CD14-positive monocyte (primary cell): ENCODE results near the gene ANGEL2. TPM values are rescaled to one million over a fixed set of nuclear protein-coding genes. Genes with fewer than 3 reads are reported as not detected.

Experiments
- DNase-seq, 3 donors: peaks; one replicate each; pipeline ENCODE4 v3.0.0-alpha.2; 2011 to 2022
- H2AFZ ChIP-seq: 2 replicates; pipeline ENCODE4 v1.6.0; 2012; ENCODE audit warnings: mild to moderate bottlenecking, low read depth, low read length, inconsistent platforms; ENCODE audit not compliant: insufficient read depth, poor library complexity, severe bottlenecking
- H3K27ac ChIP-seq, 2 donors: 1 replicate in 1 of 2; 2 replicates in 1 of 2; pipeline ENCODE4 v1.5.1; 2012 to 2013; ENCODE audit warnings: low read length in 2 of 2, control low read depth in 1 of 2, inconsistent platforms in 1 of 2, low read depth in 1 of 2, mild to moderate bottlenecking in 1 of 2
- H3K27me3 ChIP-seq, 2 donors: one replicate each; pipeline versions ENCODE4 v1.6.0 to v1.6.1; 2011 to 2013; ENCODE audit warnings: low read length in 2 of 2; ENCODE audit not compliant: control insufficient read depth in 2 of 2, insufficient read depth in 2 of 2
- H3K36me3 ChIP-seq, 2 donors: replicated peaks in 1 of 2; 1 replicate in 1 of 2; 2 replicates in 1 of 2; pipeline versions ENCODE4 v1.5.1 to v1.6.1; 2012 to 2013; ENCODE audit warnings: low read length in 2 of 2, control low read depth in 1 of 2, inconsistent platforms in 1 of 2, mild to moderate bottlenecking in 1 of 2; ENCODE audit not compliant: insufficient read depth in 2 of 2, control insufficient read depth in 1 of 2
- H3K4me1 ChIP-seq, 2 donors: 1 replicate in 1 of 2; 2 replicates in 1 of 2; pipeline versions ENCODE4 v1.5.1 to v1.6.1; 2012 to 2013; ENCODE audit warnings: low read length in 2 of 2, control low read depth in 1 of 2, inconsistent platforms in 1 of 2, mild to moderate bottlenecking in 1 of 2, moderate library complexity in 1 of 2; ENCODE audit not compliant: insufficient read depth in 2 of 2, control insufficient read depth in 1 of 2
- H3K4me2 ChIP-seq: replicated peaks from 2 replicates; pipeline ENCODE3; 2012; ENCODE audit warnings: low read length, moderate library complexity, mild to moderate bottlenecking; ENCODE audit not compliant: poor library complexity, severe bottlenecking; ENCODE audit errors: extremely low read depth
- H3K4me3 ChIP-seq, 3 experiments: fragments of 200-600 bp in 1 of 3; sonication (generic) in 1 of 3; replicated peaks in 1 of 3; 1 replicate in 2 of 3; 2 replicates in 1 of 3; pipeline ENCODE4 v1.5.1; 2011 to 2013; ENCODE audit warnings: low read length in 3 of 3, mild to moderate bottlenecking in 3 of 3, control low read depth in 2 of 3, low read depth in 2 of 3, inconsistent platforms in 1 of 3, moderate library complexity in 1 of 3
- H3K79me2 ChIP-seq: 2 replicates; pipeline ENCODE4 v1.6.0; 2012; ENCODE audit warnings: mild to moderate bottlenecking, control low read depth, inconsistent platforms, low read length, moderate library complexity; ENCODE audit not compliant: insufficient read depth
- H3K9ac ChIP-seq: 2 replicates; pipeline ENCODE4 v1.6.0; 2017; ENCODE audit warnings: low read length, mild to moderate bottlenecking; ENCODE audit not compliant: insufficient read depth, poor library complexity, severe bottlenecking
- H3K9me3 ChIP-seq, 2 donors: replicated peaks in 1 of 2; 1 replicate in 1 of 2; 2 replicates in 1 of 2; pipeline versions ENCODE4 v1.5.1 to v1.6.1; 2012 to 2013; ENCODE audit warnings: low read length in 2 of 2, control low read depth in 1 of 2; ENCODE audit not compliant: control insufficient read depth in 1 of 2, insufficient read depth in 1 of 2
- H4K20me1 ChIP-seq: 2 replicates; pipeline ENCODE4 v1.6.0; 2012; ENCODE audit warnings: mild to moderate bottlenecking, low read length, control low read depth, moderate library complexity; ENCODE audit not compliant: insufficient read depth
- H3K27ac Mint-ChIP-seq, 7 donors: one replicate each; pipeline ENCODE4 v1.8.0; 2020; ENCODE audit warnings: mild to moderate bottlenecking in 7 of 7, mixed read lengths in 7 of 7, moderate library complexity in 6 of 7, inconsistent platforms in 2 of 7
- H3K27me3 Mint-ChIP-seq, 3 donors: one replicate each; pipeline ENCODE4 v1.8.0; 2021 to 2022; ENCODE audit warnings: low read depth in 3 of 3, mild to moderate bottlenecking in 3 of 3, mixed read lengths in 3 of 3, moderate library complexity in 3 of 3, inconsistent platforms in 1 of 3
- H3K36me3 Mint-ChIP-seq, 2 donors: one replicate each; pipeline ENCODE4 v1.8.0; 2020; ENCODE audit warnings: mixed read lengths in 2 of 2, inconsistent platforms in 1 of 2, mild to moderate bottlenecking in 1 of 2
- H3K4me1 Mint-ChIP-seq: one replicate; pipeline ENCODE4 v1.8.0; 2020; ENCODE audit warnings: mild to moderate bottlenecking, mixed read lengths
- H3K4me3 Mint-ChIP-seq, 2 donors: one replicate each; pipeline ENCODE4 v1.8.0; 2020; ENCODE audit warnings: mild to moderate bottlenecking in 2 of 2, mixed read lengths in 2 of 2, moderate library complexity in 1 of 2
- H3K9me3 Mint-ChIP-seq, 7 donors: one replicate each; pipeline ENCODE4 v1.8.0; 2020 to 2022; ENCODE audit warnings: mixed read lengths in 7 of 7, mild to moderate bottlenecking in 6 of 7, moderate library complexity in 6 of 7, inconsistent platforms in 2 of 7
- WGBS: methylation state at CpG from one replicate; pipeline ENCODE4 v1.1.5; 2013; ENCODE audit warnings: missing lambda C conversion rate; ENCODE audit not compliant: insufficient coverage; 5-methylcytosine and 5-hydroxymethylcytosine counted together
- intact Hi-C, 2 donors: fragments of 100-400 bp; cut with micrococcal nuclease; formaldehyde crosslinking; loops; one replicate each; pipeline versions ENCODE4 v1.15.0 to v1.15.1; 2023
- polyA plus RNA-seq, 3 donors: library from polyadenylated mRNA; depleted of rRNA in 1 of 3; unstranded in 2 of 3; stranded (reverse) in 1 of 3; fragments of 300-500 nt in 2 of 3; fragments of >200 nt in 1 of 3; fragmentation: Illumina TruSeq in 2 of 3; gene quantifications; 1 replicate in 2 of 3; 2 replicates in 1 of 3; pipeline ENCODE4 v1.2.3, GENCODE V29; 2012 to 2021
- TF ChIP-seq, protein P1 (sequence below): fragments of 200-600 bp; IDR thresholded peaks from one replicate; pipeline ENCODE4 v1.8.0; 2022; ENCODE audit warnings: antibody characterized with exemption, mild to moderate bottlenecking

Gene ANGEL2
- polyA plus RNA-seq, 3 donors: 17.5 to 29.0 (median 18.3) TPM

DNA sequence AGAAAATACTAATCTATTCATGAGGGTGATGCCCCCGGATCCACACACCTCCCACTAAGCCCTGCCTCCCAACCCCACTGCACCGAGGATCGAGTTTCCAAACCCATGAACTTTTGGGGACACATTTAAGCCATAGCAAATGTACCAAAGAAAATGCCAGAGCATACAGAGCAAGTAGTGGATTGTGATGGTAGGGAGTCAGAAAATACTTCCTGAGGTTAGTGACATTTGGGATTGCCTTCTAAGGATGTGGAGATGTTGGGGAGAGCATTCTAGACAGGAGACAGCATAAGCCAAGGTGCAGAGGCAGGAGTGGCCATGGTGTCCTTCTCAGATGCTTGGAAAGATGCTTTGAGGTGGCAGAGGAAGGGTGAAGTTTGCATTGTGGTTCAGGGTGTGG lies 32.2 kb downstream of the ANGEL2 start:
- Histone ChIP-seq H3K27me3 (no peaks in the 10 kb centered on the region), H3K36me3 (peaks cover 0 to 3% of the 10 kb centered on the region in 2 donors), H3K4me2 (no peak overlapping the region), H4K20me1 (no peaks in the 10 kb centered on the region), H3K4me3 (no peak overlapping the region), H2AFZ (no peak overlapping the region), H3K9ac (no peak overlapping the region), H3K27ac (no peak overlapping the region), H3K9me3 (no peaks in the 10 kb centered on the region), H3K4me1 (no peaks in the 10 kb centered on the region), H3K79me2 (no peaks in the 10 kb centered on the region)
- no peak for DNase-seq
- H3K4me3 Mint-ChIP-seq: no peak overlapping the region
- intact Hi-C loops: no loop called here
- H3K27me3 Mint-ChIP-seq: peaks cover 0 to 3% (median 1%) of the 10 kb centered on the region in 3 donors
- no peaks in the 10 kb centered on the region for H3K36me3 Mint-ChIP-seq
- H3K9me3 Mint-ChIP-seq: no peaks in the 10 kb centered on the region
- H3K27ac Mint-ChIP-seq: no peak overlapping the region
- WGBS: no CpG with 5 or more reads among the region's 3 CpGs
- TF ChIP-seq, protein P1, sequence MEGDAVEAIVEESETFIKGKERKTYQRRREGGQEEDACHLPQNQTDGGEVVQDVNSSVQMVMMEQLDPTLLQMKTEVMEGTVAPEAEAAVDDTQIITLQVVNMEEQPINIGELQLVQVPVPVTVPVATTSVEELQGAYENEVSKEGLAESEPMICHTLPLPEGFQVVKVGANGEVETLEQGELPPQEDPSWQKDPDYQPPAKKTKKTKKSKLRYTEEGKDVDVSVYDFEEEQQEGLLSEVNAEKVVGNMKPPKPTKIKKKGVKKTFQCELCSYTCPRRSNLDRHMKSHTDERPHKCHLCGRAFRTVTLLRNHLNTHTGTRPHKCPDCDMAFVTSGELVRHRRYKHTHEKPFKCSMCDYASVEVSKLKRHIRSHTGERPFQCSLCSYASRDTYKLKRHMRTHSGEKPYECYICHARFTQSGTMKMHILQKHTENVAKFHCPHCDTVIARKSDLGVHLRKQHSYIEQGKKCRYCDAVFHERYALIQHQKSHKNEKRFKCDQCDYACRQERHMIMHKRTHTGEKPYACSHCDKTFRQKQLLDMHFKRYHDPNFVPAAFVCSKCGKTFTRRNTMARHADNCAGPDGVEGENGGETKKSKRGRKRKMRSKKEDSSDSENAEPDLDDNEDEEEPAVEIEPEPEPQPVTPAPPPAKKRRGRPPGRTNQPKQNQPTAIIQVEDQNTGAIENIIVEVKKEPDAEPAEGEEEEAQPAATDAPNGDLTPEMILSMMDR: no peak
- no peaks in the 10 kb centered on the region for H3K4me1 Mint-ChIP-seq

DNA sequence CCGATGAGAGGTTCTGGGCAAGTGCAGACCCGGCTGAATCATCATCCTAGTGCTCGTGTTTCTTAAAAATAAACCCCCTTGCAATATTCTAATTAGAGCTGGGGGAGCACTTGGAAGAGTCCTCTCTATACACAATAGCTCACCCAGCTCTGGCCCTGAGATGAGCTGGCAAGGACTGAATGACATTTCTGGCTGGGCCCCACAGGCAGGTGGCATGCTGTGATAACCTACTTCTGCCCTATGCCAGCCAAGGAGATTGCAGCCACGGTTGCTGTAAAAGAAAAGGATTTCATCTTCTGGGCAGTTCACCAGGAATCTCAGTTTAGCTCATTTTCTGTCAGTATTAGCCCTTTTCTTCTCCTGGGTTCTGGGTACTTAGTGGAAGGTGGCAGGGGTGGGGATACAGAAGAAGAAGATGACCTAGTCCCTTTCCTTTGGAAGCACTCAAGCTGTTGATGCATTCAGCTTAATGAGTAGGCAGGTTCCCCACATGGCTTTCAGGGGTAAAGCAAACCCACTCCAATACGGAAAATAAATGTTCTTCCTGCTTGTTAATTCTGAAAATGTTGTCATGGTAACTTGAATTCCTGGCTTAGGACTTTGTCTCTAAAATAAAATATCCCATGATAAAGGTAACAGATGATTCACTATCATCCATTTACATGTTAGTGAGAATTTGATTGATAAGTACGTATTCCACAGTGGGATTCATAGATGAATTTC lies 33.1 kb downstream of the ANGEL2 start:
- H3K79me2 ChIP-seq: no peaks in the 10 kb centered on the region
- no CpG with 5 or more reads among the region's 6 CpGs for WGBS
- H3K27me3 Mint-ChIP-seq: peaks cover 0 to 3% (median 1%) of the 10 kb centered on the region in 3 donors

More for the DNA sequence above, 33.1 kb downstream of the ANGEL2 start:
- H4K20me1 ChIP-seq: no peaks in the 10 kb centered on the region
- Mint-ChIP-seq H3K4me3 (no peak overlapping the region), H3K9me3 (no peaks in the 10 kb centered on the region), H3K27ac (no peak overlapping the region), H3K36me3 (no peaks in the 10 kb centered on the region), H3K4me1 (no peaks in the 10 kb centered on the region)
- no peak overlapping the region for H3K9ac ChIP-seq
- H3K4me3 ChIP-seq: no peak overlapping the region
- H3K27me3 ChIP-seq: no peaks in the 10 kb centered on the region
- no peak for DNase-seq
- intact Hi-C loops: no loop called here
- H3K9me3 ChIP-seq: no peaks in the 10 kb centered on the region
- H3K4me2 ChIP-seq: no peak overlapping the region
- no peak overlapping the region for H3K27ac ChIP-seq
- H3K36me3 ChIP-seq: no peaks in the 10 kb centered on the region
- no peaks in the 10 kb centered on the region for H3K4me1 ChIP-seq
- TF ChIP-seq, protein P1: no peak
- H2AFZ ChIP-seq: no peak overlapping the region
